ENCODE data around the gene KRT71. TPM values are rescaled to one million over a fixed set of nuclear protein-coding genes. Genes with fewer than 3 reads are reported as not detected.

The KRT71 gene
- total RNA-seq, 1 donor from 2014 or later: not detected

DNA sequence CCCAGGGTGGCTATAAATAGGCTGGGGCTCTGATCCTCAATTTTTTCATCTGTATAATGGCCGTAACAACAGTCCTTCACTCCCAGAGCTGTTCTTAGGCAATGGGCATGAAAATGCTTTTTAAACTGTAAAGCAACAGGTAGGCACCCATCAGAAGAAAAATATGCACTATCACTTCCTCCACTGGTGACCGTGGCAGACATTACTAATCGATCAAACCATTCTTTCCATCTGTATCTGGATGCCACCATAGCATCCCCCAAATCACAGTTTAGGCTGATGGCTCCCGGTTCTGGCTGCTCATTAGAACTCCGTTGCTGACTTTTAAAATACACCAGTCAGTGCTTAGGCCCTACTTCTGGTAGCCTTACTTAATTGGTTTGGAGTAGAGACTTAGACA, 11.2 kb downstream of the KRT71 start:
- TF ChIP-seq, protein P1, sequence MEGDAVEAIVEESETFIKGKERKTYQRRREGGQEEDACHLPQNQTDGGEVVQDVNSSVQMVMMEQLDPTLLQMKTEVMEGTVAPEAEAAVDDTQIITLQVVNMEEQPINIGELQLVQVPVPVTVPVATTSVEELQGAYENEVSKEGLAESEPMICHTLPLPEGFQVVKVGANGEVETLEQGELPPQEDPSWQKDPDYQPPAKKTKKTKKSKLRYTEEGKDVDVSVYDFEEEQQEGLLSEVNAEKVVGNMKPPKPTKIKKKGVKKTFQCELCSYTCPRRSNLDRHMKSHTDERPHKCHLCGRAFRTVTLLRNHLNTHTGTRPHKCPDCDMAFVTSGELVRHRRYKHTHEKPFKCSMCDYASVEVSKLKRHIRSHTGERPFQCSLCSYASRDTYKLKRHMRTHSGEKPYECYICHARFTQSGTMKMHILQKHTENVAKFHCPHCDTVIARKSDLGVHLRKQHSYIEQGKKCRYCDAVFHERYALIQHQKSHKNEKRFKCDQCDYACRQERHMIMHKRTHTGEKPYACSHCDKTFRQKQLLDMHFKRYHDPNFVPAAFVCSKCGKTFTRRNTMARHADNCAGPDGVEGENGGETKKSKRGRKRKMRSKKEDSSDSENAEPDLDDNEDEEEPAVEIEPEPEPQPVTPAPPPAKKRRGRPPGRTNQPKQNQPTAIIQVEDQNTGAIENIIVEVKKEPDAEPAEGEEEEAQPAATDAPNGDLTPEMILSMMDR (conservative IDR thresholded peaks at IDR 0.05; ENCODE audit: low read depth, low read length): no peak
- H3K4me3 ChIP-seq (ENCODE audit: low read depth, low read length): no peak overlapping the region
- DNase-seq (ENCODE audit: low read depth): no peak

DNA sequence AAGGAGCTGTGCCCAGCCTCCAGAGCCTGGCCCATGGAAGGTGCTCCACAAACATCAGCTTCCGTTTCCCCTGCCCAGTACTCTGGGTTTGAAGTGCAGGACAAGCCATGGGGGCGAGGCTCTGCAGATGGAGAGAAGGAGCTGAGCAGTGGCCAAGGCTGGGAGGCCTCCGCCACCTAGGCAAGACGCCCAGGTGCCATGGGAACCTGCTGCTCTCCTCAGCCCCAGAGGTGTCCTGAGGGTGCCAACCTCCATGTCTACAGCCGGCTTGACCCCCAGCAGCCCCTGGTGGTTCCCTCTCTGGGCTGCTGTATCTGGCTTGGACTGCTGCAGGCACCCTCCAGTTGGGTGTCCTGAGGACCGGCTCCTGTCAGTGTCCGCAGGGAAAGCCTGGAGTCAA, 12.4 kb downstream of the KRT71 start:
- no peak for DNase-seq (ENCODE audit: low read depth)
- TF ChIP-seq, protein P1 (conservative IDR thresholded peaks at IDR 0.05; ENCODE audit: low read depth, low read length): no peak
- H3K4me3 ChIP-seq (ENCODE audit: low read depth, low read length): no peak overlapping the region

DNA sequence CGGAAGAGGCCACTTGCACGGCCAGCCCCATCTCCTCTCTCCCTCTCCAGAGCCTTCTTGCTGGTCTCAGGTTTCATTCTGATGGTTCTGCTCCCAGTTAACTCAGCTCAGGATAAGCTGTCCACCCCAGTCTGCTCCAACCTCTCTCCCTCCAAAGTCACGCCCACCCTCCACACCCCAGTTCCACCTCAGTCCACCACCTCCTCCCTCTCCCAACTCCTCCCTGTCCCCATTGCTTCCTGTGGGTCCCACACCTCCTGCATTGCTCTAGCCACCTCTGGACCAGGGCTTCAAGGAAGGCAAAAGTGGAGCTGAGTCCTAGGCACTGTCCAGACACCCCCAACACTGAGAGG, 13.1 kb downstream of the KRT71 start:
- TF ChIP-seq, protein P1 (conservative IDR thresholded peaks at IDR 0.05; ENCODE audit: low read depth, low read length): no peak
- no peak for DNase-seq (ENCODE audit: low read depth)
- no peak overlapping the region for H3K4me3 ChIP-seq (ENCODE audit: low read depth, low read length)

DNA sequence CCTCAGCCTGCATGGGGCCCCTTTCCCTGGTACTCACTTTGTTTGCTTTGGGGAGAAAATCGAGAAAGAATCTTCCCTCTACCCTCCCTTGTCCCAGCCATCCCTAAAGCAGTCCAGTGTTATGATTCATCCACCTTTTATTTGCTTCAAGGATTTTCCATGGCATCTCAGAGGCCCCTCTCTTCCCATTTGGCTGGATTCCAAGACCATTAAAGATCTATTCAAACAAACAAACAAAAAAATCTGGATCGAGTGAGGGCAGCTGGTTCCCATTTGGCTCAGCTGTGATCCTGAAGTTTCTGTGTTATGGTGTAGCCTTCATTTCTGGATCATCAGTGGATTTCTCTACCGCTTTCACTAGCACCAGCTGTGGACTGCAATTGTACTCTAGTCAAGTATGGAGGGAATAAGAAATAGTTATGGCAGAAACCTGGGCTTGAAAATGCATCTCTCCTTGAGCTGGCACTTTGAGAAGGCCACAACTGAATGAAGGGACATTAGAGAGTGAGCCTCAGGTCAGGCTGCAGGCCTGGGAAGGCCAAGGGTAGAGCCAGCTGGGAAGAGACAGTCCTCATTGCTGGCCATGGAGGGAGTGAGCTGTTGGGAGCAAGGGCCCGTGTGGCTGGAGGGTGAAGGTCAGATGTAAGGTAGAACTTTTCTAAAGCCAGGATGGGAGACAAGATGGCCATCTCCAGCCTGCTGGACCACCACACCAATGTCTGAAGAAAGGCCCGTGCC, 13.7 kb downstream of the KRT71 start:
- peak; percentile 6 for DNase-seq (ENCODE audit: low read depth)
- no peak overlapping the region for H3K4me3 ChIP-seq (ENCODE audit: low read depth, low read length)
- TF ChIP-seq, protein P1 (conservative IDR thresholded peaks at IDR 0.05; ENCODE audit: low read depth, low read length): no peak

DNA sequence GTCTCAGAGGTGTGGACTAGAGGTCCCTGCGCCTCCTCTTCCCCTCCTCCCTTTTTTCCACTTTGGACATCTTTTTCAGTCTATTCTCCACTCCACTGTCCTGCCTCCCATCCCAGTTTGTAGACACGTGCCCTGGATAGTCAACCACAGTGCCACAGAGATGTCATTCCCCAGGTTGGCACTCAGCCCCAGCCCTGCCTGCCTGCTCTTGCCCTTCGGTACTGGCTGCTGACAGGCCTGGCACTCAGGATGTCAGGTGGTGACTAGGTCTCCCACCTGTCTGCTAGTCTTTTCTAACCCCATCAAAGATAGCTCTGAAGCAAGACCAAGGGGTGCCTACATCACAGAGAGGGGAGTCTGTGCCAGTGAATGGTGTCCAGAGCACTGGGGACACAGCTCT, 15.8 kb downstream of the KRT71 start:
- TF ChIP-seq, protein P1 (conservative IDR thresholded peaks at IDR 0.05; ENCODE audit: low read depth, low read length): no peak
- no peak overlapping the region for H3K4me3 ChIP-seq (ENCODE audit: low read depth, low read length)
- no peak for DNase-seq (ENCODE audit: low read depth)

DNA sequence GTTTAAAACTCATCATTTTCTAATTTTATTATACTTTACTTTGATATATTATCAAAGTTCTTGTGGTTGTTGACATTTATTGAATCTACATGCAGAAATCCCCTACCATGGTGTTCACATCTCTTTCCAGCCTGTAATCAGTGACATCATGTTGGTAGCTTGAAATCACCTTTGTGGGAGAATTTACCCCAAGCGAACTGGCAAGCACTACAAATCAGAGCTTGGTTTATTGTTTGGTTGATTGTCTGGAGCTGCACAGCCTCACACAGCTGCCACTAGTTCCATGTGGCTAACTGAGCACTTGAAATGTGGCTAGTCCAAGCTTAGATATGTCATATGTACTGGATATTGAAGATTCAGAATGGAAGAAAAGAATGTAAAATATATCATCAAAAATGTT, 17.4 kb downstream of the KRT71 start:
- no peak overlapping the region for H3K4me3 ChIP-seq (ENCODE audit: low read depth, low read length)
- DNase-seq (ENCODE audit: low read depth): no peak
- TF ChIP-seq, protein P1 (conservative IDR thresholded peaks at IDR 0.05; ENCODE audit: low read depth, low read length): no peak

DNA sequence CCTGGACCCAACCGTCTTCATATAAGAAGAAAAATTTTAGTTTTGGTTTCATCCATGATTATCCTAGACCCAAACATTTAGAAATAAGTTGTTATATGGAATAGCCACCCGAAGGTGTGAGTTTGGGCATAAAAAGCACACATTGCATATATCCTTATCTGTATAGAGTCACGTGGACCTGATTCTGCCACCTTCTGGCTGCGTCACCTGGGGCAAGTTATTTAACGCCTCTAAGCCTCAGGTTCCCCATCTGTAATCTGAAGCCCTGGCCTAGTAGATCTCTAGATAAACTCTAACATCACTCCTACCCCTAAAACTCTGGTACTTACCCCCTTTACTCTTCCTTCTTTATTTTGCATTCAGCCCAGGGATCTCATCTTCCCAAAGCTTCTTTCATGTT, 18.5 kb downstream of the KRT71 start:
- no peak for DNase-seq (ENCODE audit: low read depth)
- no peak overlapping the region for H3K4me3 ChIP-seq (ENCODE audit: low read depth, low read length)
- TF ChIP-seq, protein P1 (conservative IDR thresholded peaks at IDR 0.05; ENCODE audit: low read depth, low read length): peak; percentile 33
